ENCODE data around the gene IL20RB.

IL20RB gene

GRCh38 chr3:136954251-136954650, 3.5 kb upstream of the IL20RB start:
- peaks cover 8% of the 10 kb centered on the region; the same call in 1 of the 2 replicates for H3K4me1 ChIP-seq (ENCODE audit: low read length)
- no peak overlapping the region for H3K4me3 ChIP-seq (ENCODE audit: low read length)
- H3K9me3 ChIP-seq (ENCODE audit: insufficient read depth, low read length) = no peaks in the 10 kb centered on the region
- no peaks in the 10 kb centered on the region for H4K20me1 ChIP-seq (ENCODE audit: insufficient read depth, low read length)
- H3K4me2 ChIP-seq (ENCODE audit: low read length) = no peak overlapping the region
- H3K27ac ChIP-seq (ENCODE audit: low read length) = no peak overlapping the region
- TF ChIP-seq CTCF (IDR thresholded peaks at IDR 0.05; ENCODE audit: low read depth, low read length) = no peak
- H3K27me3 ChIP-seq (ENCODE audit: low read depth, low read length) = no peaks in the 10 kb centered on the region
- H3K9ac ChIP-seq (ENCODE audit: low read length) = no peak overlapping the region
- no peaks in the 10 kb centered on the region for H3K36me3 ChIP-seq (replicated peaks; ENCODE audit: low read depth, low read length)
- no peaks in the 10 kb centered on the region for H3K79me2 ChIP-seq (ENCODE audit: low read length)
- H2AFZ ChIP-seq (ENCODE audit: low read depth, low read length) = no peak overlapping the region

DNA sequence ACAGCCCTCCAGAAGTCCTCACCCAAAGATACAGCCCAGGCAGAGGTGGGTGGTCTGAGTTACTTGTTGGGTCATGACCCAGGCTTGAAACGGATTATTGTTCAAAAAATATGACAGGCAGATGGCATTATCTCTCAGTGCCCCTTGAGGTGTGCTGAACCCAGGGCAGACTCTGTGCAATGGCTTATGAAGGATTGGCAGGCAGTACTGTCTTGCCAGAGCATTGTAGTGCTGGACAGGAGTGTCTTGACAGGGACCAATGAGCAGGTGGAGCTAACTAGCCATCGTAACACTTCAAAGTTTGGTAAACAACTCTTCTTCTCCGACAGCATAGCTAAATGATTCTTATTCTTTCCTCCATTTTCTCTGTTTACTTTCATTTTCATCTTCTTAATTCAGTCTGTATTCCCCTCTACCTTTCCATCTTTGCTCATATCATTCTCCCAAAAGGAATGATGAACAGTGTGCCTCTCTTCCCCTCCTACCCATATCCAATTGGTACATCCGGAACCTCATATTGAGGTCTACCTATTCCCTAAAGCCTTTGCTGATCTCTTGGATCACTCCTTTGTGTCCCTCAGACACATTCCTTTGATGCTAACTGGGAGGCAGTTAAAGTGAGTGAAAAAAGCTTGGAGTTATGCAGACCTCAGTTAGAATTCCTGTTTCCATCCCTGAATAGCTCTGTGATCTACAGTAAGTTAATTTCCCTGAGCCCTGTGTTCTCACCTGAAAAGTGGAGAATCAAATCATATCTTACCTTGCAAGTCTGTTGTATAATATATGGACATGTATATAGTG, 2.6 kb upstream of the IL20RB start:
- H3K4me2 ChIP-seq (ENCODE audit: low read length) = no peak overlapping the region

GRCh38 chr3:136955813-136956212, 2.0 kb upstream of the IL20RB start:
- Histone ChIP-seq H3K4me3 (ENCODE audit: low read length) (no peak overlapping the region), H3K27me3 (ENCODE audit: low read depth, low read length) (no peaks in the 10 kb centered on the region), H3K9me3 (ENCODE audit: insufficient read depth, low read length) (no peaks in the 10 kb centered on the region), H3K9ac (ENCODE audit: low read length) (no peak overlapping the region), H3K4me2 (ENCODE audit: low read length) (no peak overlapping the region), H2AFZ (ENCODE audit: low read depth, low read length) (no peak overlapping the region), H3K4me1 (ENCODE audit: low read length) (peaks cover under 1% of the 10 kb centered on the region; the same call in 1 of the 2 replicates), H3K79me2 (ENCODE audit: low read length) (no peaks in the 10 kb centered on the region), H3K27ac (ENCODE audit: low read length) (no peak overlapping the region), H4K20me1 (ENCODE audit: insufficient read depth, low read length) (no peaks in the 10 kb centered on the region), H3K36me3 (replicated peaks; ENCODE audit: low read depth, low read length) (no peaks in the 10 kb centered on the region)
- TF ChIP-seq CTCF (IDR thresholded peaks at IDR 0.05; ENCODE audit: low read depth, low read length) (no peak), EZH2phosphoT487 (IDR thresholded peaks at IDR 0.05; ENCODE audit: low read depth) (no peak)

More for the DNA sequence above, 2.6 kb upstream of the IL20RB start:
- no peak overlapping the region for H3K9ac ChIP-seq (ENCODE audit: low read length)
- H3K27me3 ChIP-seq (ENCODE audit: low read depth, low read length) = no peaks in the 10 kb centered on the region
- TF ChIP-seq EZH2phosphoT487 (IDR thresholded peaks at IDR 0.05; ENCODE audit: low read depth) (no peak), CTCF (IDR thresholded peaks at IDR 0.05; ENCODE audit: low read depth, low read length) (no peak)
- H3K4me1 ChIP-seq (ENCODE audit: low read length) = peaks cover 7% of the 10 kb centered on the region; the same call in 1 of the 2 replicates
- H3K4me3 ChIP-seq (ENCODE audit: low read length) = no peak overlapping the region
- H3K36me3 ChIP-seq (replicated peaks; ENCODE audit: low read depth, low read length) = no peaks in the 10 kb centered on the region
- H4K20me1 ChIP-seq (ENCODE audit: insufficient read depth, low read length) = no peaks in the 10 kb centered on the region
- H3K27ac ChIP-seq (ENCODE audit: low read length) = no peak overlapping the region
- H3K9me3 ChIP-seq (ENCODE audit: insufficient read depth, low read length) = no peaks in the 10 kb centered on the region
- H3K79me2 ChIP-seq (ENCODE audit: low read length) = no peaks in the 10 kb centered on the region
- no peak overlapping the region for H2AFZ ChIP-seq (ENCODE audit: low read depth, low read length)

GRCh38 chr3:136956971-136957370, 812 bp upstream of the IL20RB start:
- H3K27me3 ChIP-seq (ENCODE audit: low read depth, low read length) = no peaks in the 10 kb centered on the region
- H3K27ac ChIP-seq (ENCODE audit: low read length) = no peak overlapping the region
- no peaks in the 10 kb centered on the region for H4K20me1 ChIP-seq (ENCODE audit: insufficient read depth, low read length)
- no peak overlapping the region for H3K4me2 ChIP-seq (ENCODE audit: low read length)
- H3K4me1 ChIP-seq (ENCODE audit: low read length) = no peaks in the 10 kb centered on the region
- no peaks in the 10 kb centered on the region for H3K36me3 ChIP-seq (replicated peaks; ENCODE audit: low read depth, low read length)
- no peak overlapping the region for H3K9ac ChIP-seq (ENCODE audit: low read length)
- no peaks in the 10 kb centered on the region for H3K9me3 ChIP-seq (ENCODE audit: insufficient read depth, low read length)
- no peak overlapping the region for H3K4me3 ChIP-seq (ENCODE audit: low read length)
- H2AFZ ChIP-seq (ENCODE audit: low read depth, low read length) = no peak overlapping the region
- H3K79me2 ChIP-seq (ENCODE audit: low read length) = no peaks in the 10 kb centered on the region
- TF ChIP-seq EZH2phosphoT487 (IDR thresholded peaks at IDR 0.05; ENCODE audit: low read depth) (no peak), CTCF (IDR thresholded peaks at IDR 0.05; ENCODE audit: low read depth, low read length) (no peak)

All from OCI-LY3 (cell line).